Right lobe of liver (tissue), 6 donors: ENCODE measurements around the gene MYL5. TPM values are rescaled to one million over a fixed set of nuclear protein-coding genes. Genes with fewer than 3 reads are reported as not detected.
"Not testable (repeated sequence)": the region's sequence is repeated elsewhere in the genome, so short reads cannot be mapped to it uniquely, and the experiment has no call there.

ENCODE experiments used
- ATAC-seq, 4 donors: fragments of 200-7000 bp; cut with Tn5 transposase; one replicate each; pipeline ENCODE4 v1.9.1; 2020; ENCODE audit warnings: mild to moderate bottlenecking in 4 of 4, moderate library complexity in 4 of 4
- DNase-seq, 3 donors: peaks; one replicate each; pipeline ENCODE4 v3.0.0-alpha.2; 2020
- H3K27ac ChIP-seq, 3 donors: fragments of 200-600 bp; one replicate each; pipeline ENCODE4 v1.8.0; 2022
- H3K27me3 ChIP-seq, 2 donors: fragments of 200-600 bp; one replicate each; pipeline ENCODE4 v1.8.0; 2022
- H3K36me3 ChIP-seq, 4 donors: fragments of 200-600 bp; sonication (generic) in 1 of 4; one replicate each; pipeline versions ENCODE4 v1.5.1 to v1.8.0; 2017 to 2022; ENCODE audit warnings: control low read depth in 1 of 4
- H3K4me1 ChIP-seq, 4 donors: fragments of 200-600 bp; sonication (generic) in 1 of 4; one replicate each; pipeline versions ENCODE4 v1.5.1 to v1.8.0; 2017 to 2022; ENCODE audit warnings: control low read depth in 1 of 4
- H3K4me3 ChIP-seq, 3 donors: fragments of 200-600 bp; one replicate each; pipeline ENCODE4 v1.8.0; 2022
- H3K9me3 ChIP-seq, 4 donors: fragments of 200-600 bp; sonication (generic) in 1 of 4; one replicate each; pipeline versions ENCODE4 v1.5.1 to v1.8.0; 2017 to 2022; ENCODE audit warnings: control low read depth in 1 of 4
- POLR2A ChIP-seq: fragments of 450-650 bp; IDR thresholded peaks from one replicate; pipeline ENCODE4 v1.6.1; 2017; ENCODE audit warnings: antibody characterized with exemption, mild to moderate bottlenecking
- WGBS: methylation state at CpG from one replicate; pipeline ENCODE4 v1.1.6; 2018; ENCODE audit warnings: low coverage, low lambda C conversion rate; ENCODE audit not compliant: insufficient coverage; ENCODE audit errors: missing lambda C conversion rate; 5-methylcytosine and 5-hydroxymethylcytosine counted together
- intact Hi-C, 2 donors: fragments of 100-400 bp; cut with DNase I; formaldehyde crosslinking; loops; one replicate each; pipeline versions ENCODE4 v1.11.2 to v1.14.1; 2022
- total RNA-seq, 6 experiments: library from RNA; depleted of rRNA in 2 of 6; stranded (reverse); fragments of >200 nt in 2 of 6; fragmentation: NEBNext Ultra II Directional in 3 of 6; extraction: Animal tissue kit (Norgen Biotek cat#: 25700) in 3 of 6; gene quantifications; one replicate each; pipeline versions ENCODE4 v1.1.0 to v1.2.4, GENCODE V29; 2016 to 2023
- TF ChIP-seq, protein P1 (sequence below), 4 donors: fragments of 200-600 bp in 3 of 4; fragments of 450-650 bp in 1 of 4; IDR thresholded peaks; one replicate each; pipeline versions ENCODE4 v1.5.1 to v1.8.0; 2016 to 2022; ENCODE audit warnings: antibody characterized with exemption in 4 of 4, mild to moderate bottlenecking in 2 of 4
- donor health status: DM: no; HTN: yes; CAD: no.
- donor health status: DM: no; HTN: no; CAD: no.
- donor health status: DM: no; HTN: no; CAD: no.
- donor health status: DM: no; HTN: yes; CAD: no.
- donor health status: DM: no; HTN: yes; CAD: no.

The MYL5 gene
- total RNA-seq, 6 experiments from 2014 or later: 6.9 to 9.2 (median 8.4) TPM

- intact Hi-C loops: no loop called here
- no peaks in the 10 kb centered on the region for H3K9me3 ChIP-seq
- 69% methylated on average over 19 of the region's 22 CpGs for WGBS
- no peaks in the 10 kb centered on the region for H3K4me1 ChIP-seq
- no peak overlapping the region for H3K27ac ChIP-seq
- H3K27me3 ChIP-seq: no peaks in the 10 kb centered on the region
- H3K4me3 ChIP-seq: no peak overlapping the region
- ATAC-seq: peak in 2 of 4 donors; percentile 16 to 25
- peak in 2 of 3 donors; percentile 14 to 39 for DNase-seq
- H3K36me3 ChIP-seq: no peaks in the 10 kb centered on the region
- TF ChIP-seq, protein P1, sequence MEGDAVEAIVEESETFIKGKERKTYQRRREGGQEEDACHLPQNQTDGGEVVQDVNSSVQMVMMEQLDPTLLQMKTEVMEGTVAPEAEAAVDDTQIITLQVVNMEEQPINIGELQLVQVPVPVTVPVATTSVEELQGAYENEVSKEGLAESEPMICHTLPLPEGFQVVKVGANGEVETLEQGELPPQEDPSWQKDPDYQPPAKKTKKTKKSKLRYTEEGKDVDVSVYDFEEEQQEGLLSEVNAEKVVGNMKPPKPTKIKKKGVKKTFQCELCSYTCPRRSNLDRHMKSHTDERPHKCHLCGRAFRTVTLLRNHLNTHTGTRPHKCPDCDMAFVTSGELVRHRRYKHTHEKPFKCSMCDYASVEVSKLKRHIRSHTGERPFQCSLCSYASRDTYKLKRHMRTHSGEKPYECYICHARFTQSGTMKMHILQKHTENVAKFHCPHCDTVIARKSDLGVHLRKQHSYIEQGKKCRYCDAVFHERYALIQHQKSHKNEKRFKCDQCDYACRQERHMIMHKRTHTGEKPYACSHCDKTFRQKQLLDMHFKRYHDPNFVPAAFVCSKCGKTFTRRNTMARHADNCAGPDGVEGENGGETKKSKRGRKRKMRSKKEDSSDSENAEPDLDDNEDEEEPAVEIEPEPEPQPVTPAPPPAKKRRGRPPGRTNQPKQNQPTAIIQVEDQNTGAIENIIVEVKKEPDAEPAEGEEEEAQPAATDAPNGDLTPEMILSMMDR (IDR thresholded peaks at IDR 0.05): no peak
- no peak for TF ChIP-seq POLR2A
These were observed 38.3 kb upstream of the MYL5 start for GRCh38 chr4:635851-636627.

- DNase-seq: peak in 2 of 3 donors; percentile 7 to 25
- Histone ChIP-seq H3K27ac (no peak overlapping the region), H3K27me3 (no peaks in the 10 kb centered on the region), H3K4me3 (no peak overlapping the region), H3K4me1 (no peaks in the 10 kb centered on the region), H3K36me3 (no peaks in the 10 kb centered on the region), H3K9me3 (no peaks in the 10 kb centered on the region)
- TF ChIP-seq, protein P1 (IDR thresholded peaks at IDR 0.05): no peak
- TF ChIP-seq POLR2A: no peak
- ATAC-seq: peak in 1 of 4 donors; percentile 6
- intact Hi-C loops: no loop called here
- WGBS: 37% methylated on average over 6 of the region's 13 CpGs
These were observed 37.6 kb upstream of the MYL5 start for GRCh38 chr4:636628-637159.

DNA sequence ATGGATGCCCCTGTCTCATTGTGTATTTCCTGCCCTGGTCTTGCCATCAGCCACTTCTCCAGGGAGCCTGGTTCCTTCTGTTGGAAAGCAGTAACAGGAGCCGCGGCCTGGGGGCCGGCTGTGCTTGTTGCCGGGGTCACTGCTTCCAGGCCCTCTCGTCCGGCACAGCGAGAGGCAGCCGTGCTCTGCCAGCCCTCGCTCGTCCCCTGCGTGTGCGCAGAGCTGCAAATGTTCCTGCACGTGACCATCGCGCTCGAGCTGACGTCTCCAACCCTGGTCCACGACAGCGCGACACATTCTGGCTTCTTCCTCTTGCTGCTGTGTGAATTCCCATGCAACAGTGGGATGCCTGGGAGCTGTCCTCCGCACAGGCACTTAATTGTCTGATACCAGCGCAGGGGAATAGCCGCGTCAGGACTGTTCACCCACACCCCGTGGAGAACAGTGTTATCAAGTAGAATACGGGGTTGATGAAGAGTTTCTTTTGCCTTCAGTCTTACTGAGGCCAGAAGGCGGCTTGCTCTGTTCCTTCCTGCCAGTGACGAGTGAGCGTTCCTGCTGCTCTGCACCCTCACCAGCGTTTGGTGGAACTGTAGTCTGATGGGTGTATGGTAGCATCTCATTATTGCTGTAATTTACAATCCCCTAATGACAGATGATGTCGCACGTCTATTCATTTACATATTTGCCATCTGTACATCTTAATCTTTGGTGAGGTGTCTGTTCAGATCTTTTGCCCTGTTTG is 36.6 kb upstream of the MYL5 start:
- Histone ChIP-seq H3K27me3 (no peaks in the 10 kb centered on the region), H3K4me1 (no peaks in the 10 kb centered on the region), H3K9me3 (no peaks in the 10 kb centered on the region), H3K4me3 (no peak overlapping the region), H3K36me3 (no peaks in the 10 kb centered on the region), H3K27ac (no peak overlapping the region)
- no peak for ATAC-seq
- peak; percentile 10 to 33 (median 30) for DNase-seq
- intact Hi-C loops: no loop called here
- 69% methylated on average over 9 of the region's 32 CpGs for WGBS
- no peak for TF ChIP-seq POLR2A
- TF ChIP-seq, protein P1 (IDR thresholded peaks at IDR 0.05): no peak

- H3K27ac ChIP-seq, H3K27me3 ChIP-seq, H3K4me3 ChIP-seq, intact Hi-C loops, H3K36me3 ChIP-seq, ATAC-seq, DNase-seq, H3K4me1 ChIP-seq, H3K9me3 ChIP-seq: not testable (repeated sequence)
- 58% methylated on average over 5 of the region's 6 CpGs for WGBS
These were observed 32.0 kb upstream of the MYL5 start for GRCh38 chr4:642366-642765.

- TF ChIP-seq, protein P1 (IDR thresholded peaks at IDR 0.05): no peak
- no peak for TF ChIP-seq POLR2A
- Histone ChIP-seq H3K27me3 (no peaks in the 10 kb centered on the region), H3K9me3 (no peaks in the 10 kb centered on the region), H3K4me1 (no peaks in the 10 kb centered on the region), H3K36me3 (no peaks in the 10 kb centered on the region), H3K4me3 (no peak overlapping the region), H3K27ac (no peak overlapping the region)
- intact Hi-C loops: no loop called here
- WGBS: 23% methylated on average over 30 of the region's 32 CpGs
- ATAC-seq (no peak), DNase-seq (peak in 1 of 3 donors; percentile 41)
These were observed 27.9 kb upstream of the MYL5 start for GRCh38 chr4:646460-646859.
